Measurements from ENCODE around the gene ATP10D.
"Not testable (repeated sequence)": the region's sequence is repeated elsewhere in the genome, so short reads cannot be mapped to it uniquely, and the experiment has no call there.

The ATP10D gene

GRCh38 chr4:47490550-47490949 is 5.5 kb downstream of the ATP10D start:
- peak; percentile 16 to 27 for DNase-seq

GRCh38 chr4:47493238-47494123 is 8.4 kb downstream of the ATP10D start:
- no peak for DNase-seq

- DNase-seq = no peak
Measured at GRCh38 chr4:47494124-47494430, 9.0 kb downstream of the ATP10D start.

GRCh38 chr4:47498899-47499298 is 13.8 kb downstream of the ATP10D start:
- DNase-seq = no peak

GRCh38 chr4:47499700-47500099 is 14.6 kb downstream of the ATP10D start:
- no peak for DNase-seq

GRCh38 chr4:47500776-47501175 is 15.7 kb downstream of the ATP10D start:
- DNase-seq = no peak

GRCh38 chr4:47505147-47505546 is 20.1 kb downstream of the ATP10D start:
- DNase-seq = no peak

- DNase-seq = no peak
Measured at GRCh38 chr4:47505666-47506065, 20.6 kb downstream of the ATP10D start.

GRCh38 chr4:47510506-47511143 is 25.6 kb downstream of the ATP10D start:
- DNase-seq = peak in 1 of 2 donors; percentile 23

GRCh38 chr4:47513461-47513860 is 28.4 kb downstream of the ATP10D start:
- no peak for DNase-seq

GRCh38 chr4:47519239-47519883 is 34.3 kb downstream of the ATP10D start:
- DNase-seq = no peak

- no peak for DNase-seq
Measured at GRCh38 chr4:47525154-47525819, 40.2 kb downstream of the ATP10D start.

- no peak for DNase-seq
Measured at GRCh38 chr4:47526281-47526680, 41.2 kb downstream of the ATP10D start.

- not testable (repeated sequence) for DNase-seq
Measured at GRCh38 chr4:47528646-47529045, 43.6 kb downstream of the ATP10D start.

- no peak for DNase-seq
Measured at GRCh38 chr4:47530801-47531200, 45.7 kb downstream of the ATP10D start.

- peak; percentile 66 to 72 for DNase-seq
Measured at GRCh38 chr4:47531241-47531953, 46.3 kb downstream of the ATP10D start.

- no peak for DNase-seq
Measured at GRCh38 chr4:47531954-47532321, 46.9 kb downstream of the ATP10D start.

GRCh38 chr4:47532658-47533057 is 47.6 kb downstream of the ATP10D start:
- no peak for DNase-seq

GRCh38 chr4:47533689-47534347 is 48.7 kb downstream of the ATP10D start:
- DNase-seq = no peak

GRCh38 chr4:47534772-47535171 is 49.7 kb downstream of the ATP10D start:
- no peak for DNase-seq

GRCh38 chr4:47535567-47536147 is 50.6 kb downstream of the ATP10D start:
- no peak for DNase-seq

- DNase-seq = no peak
Measured at GRCh38 chr4:47536966-47537365, 51.9 kb downstream of the ATP10D start.

All from CD4-positive, alpha-beta T cell treated with Interleukin-4 for 1 hour (primary cell).